HG03442 (cell line): Measurements from ENCODE around the gene TMIGD3.
"Not testable (repeated sequence)": the region's sequence is repeated elsewhere in the genome, so short reads cannot be mapped to it uniquely, and the experiment has no call there.

Source experiments
- ATAC-seq: cut with Tn5 transposase; IDR thresholded peaks from one replicate; pipeline ENCODE4 v1.9.1; 2021; ENCODE audit warnings: mild to moderate bottlenecking, moderate library complexity; ENCODE audit not compliant: unreplicated experiment

The TMIGD3 gene

DNA sequence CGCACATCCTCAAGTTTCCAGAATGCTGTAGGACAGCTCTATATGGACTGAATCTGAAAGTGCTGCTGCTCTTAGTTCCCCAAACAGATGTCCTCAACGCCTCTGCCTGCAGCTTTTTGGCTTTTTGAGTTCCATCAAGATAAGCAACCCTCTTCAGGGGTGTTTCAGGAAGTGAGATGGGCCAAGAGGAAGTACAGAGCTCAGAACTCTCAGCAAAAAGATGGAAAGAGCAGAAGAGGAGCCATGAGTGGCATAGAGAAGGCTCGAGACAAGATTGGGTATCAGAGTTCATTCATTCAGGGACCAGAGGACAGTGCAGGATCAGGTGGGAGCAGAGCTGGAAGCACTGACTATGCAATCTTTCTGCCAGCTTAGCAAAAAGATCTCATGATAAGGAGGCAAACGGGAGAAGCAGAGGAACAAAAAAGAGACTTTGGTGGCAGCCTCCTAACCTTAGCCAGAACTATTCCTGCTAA is at the start of gene TMIGD3, which contains the start of gene ADORA3:
Gene TMIGD3, minus strand, starts transcription at position 49 of the 476 bp plus-strand sequence. CDS start 279 bp downstream, outside the sequence.
Gene ADORA3, minus strand, starts transcription at position 49 of the 476 bp plus-strand sequence. CDS start 279 bp downstream, outside the sequence.
- no peak for ATAC-seq

DNA sequence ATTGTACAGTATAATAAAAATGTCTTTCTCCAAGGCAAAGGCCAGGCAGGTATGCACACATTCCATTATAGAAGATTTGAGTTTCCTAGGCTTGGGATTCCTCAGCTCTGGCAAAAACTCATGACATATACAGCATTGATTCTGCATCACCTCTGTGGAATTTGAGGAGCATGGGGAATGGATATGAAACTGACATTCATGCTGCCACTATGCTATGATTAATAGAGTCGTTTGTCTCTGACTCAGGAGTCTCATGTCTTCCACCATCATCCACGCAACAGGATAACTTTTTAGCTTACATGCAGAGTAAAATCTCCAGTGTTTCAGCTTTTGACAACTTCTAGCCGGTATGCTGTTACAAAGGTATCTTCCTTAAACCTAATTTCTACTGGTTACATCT is 49.8 kb upstream of the TMIGD3 start:
- ATAC-seq = no peak

- no peak for ATAC-seq
Measured at GRCh38 chr1:111552587-111552986, 49.2 kb upstream of the TMIGD3 start.

- no peak for ATAC-seq
Measured at GRCh38 chr1:111551623-111552411, 48.4 kb upstream of the TMIGD3 start.

DNA sequence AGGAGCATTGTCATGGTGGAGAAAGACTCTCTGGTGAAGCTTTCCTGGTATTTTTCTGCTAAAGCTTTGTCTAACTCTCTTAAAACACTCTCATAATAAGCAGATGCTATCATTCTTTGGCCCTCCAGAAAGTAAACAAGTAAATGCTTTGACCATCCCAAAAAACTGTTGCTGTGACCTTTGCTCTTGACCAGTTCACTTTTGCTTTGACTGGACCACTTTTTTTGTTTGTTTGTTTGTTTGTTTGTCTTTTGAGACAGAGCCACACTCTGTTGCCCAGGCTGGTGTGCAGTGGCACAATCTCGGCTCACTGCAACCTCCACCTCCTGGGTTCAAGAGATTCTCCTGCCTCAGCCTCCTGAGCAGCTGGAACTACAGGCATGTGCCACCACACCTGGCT is 44.4 kb upstream of the TMIGD3 start:
- not testable (repeated sequence) for ATAC-seq

DNA sequence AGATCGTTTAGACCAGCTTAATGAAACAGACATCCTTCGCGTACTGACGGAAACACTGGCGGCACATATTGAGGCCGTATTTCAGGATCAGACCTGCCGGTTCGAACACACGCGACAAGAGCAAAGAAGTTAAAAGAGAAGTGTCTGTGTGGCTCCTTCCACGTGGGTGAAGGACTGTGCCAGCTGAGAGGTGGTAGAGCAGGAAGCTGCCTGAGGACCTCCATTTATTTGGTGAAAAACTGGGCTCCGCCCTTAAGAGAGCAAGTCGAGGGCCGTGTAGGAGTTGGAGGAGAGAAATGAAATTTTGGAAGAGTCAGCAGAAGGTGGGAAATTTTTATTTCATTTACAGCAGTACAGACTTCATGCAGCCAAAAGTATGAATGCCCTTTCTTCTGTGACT is 38.8 kb upstream of the TMIGD3 start:
- no peak for ATAC-seq

DNA sequence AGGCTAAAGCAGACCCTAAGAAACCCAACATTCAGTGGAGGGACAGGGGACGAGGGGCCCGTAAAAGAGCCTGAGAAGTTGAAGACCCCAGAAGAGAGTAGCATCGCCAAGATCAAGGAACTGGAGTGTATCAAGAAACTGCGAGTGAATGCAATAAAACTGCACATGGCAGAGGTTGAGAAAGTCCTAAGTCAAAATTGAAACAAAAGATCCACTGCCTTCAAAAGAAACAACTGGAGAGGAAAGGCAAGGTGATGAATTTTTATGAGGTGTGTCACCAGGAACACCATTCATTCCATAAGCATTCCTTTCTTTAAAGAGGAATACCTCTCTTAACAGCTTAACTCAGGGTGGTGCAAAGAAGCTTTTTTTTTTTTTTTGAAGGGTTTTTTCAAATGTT is 38.3 kb upstream of the TMIGD3 start:
- no peak for ATAC-seq

DNA sequence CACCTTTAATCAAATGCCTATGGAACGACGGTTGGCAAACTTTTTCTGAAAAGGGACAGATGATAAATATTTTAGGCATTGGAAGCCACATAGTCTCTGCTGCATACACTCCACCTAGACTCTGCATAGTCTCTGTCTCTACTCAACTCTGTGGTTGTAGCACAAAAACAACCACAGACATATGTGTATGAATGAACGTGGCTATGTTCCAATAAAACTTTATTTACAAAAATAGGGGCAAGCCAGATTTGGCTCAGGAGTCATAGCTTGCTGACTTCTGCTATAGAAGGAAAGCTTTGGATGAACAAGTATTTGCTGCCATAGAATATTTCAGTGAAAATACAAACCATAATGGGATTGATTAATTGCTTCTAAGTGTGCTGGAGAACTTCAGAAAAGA is 37.5 kb upstream of the TMIGD3 start:
- no peak for ATAC-seq

DNA sequence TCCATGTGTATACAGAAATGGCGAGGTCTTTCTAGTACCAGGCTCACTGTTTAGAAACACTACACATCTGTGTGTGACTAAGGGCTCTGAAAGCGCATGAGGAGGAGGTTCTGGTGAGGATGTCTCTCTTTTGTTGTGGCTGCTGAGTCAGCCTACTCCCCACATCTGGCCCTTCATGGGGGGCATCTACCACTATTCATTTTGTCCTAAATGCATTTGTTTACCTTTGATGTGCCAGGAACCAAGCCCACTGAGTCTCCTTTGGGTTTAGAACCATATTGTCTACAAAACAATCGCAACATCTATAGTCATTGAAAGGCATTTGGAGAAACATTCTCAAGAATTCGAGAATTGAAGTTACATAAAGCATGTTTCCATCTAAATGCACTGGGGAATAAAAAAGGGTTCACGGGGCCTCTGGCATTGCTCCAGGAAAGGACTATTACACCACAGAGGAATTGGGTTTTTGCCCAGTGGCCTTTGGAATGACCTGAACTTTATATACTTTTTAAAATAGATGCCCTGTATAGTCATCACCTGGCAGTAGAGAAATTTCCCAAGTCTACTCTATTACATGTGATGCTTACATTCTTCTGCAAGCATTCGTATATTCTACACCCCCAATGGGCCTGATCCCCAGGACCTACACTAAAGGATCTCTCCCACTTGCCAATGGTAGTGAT is 35.1 kb upstream of the TMIGD3 start:
- no peak for ATAC-seq

GRCh38 chr1:111535256-111536191 is 32.1 kb upstream of the TMIGD3 start:
- no peak for ATAC-seq

GRCh38 chr1:111520053-111520452 is 16.6 kb upstream of the TMIGD3 start:
- no peak for ATAC-seq

GRCh38 chr1:111517469-111518225 is 14.2 kb upstream of the TMIGD3 start:
- ATAC-seq = no peak

DNA sequence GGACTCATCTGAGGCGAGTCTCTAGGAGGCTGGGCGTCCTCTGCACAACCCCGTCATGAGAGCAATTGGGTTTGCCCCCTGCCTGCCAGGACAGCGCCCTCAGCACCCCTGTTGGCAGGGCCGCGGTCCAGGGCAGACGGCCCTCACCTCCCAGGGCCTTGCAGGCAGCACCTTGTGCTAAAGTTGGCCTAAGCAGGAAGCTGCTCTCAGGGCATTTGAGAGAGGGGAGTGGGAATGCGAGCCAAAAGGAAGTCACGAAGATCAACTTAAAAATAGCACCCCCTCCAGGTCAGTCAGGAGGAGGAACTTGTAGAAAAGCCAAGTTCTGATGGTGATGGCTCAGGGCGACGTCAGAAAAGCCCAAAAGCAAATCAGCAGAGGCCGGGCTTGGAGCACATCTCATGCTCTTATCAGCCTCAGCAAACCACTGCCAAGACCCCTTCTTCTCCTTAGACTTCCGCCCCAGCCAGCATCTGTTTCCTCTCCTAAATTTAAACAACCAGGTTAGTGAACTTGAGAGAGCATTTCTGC is 12.6 kb upstream of the TMIGD3 start:
- ATAC-seq = peak; percentile 39

- peak; percentile 27 for ATAC-seq
Measured at GRCh38 chr1:111515291-111516004, 12.0 kb upstream of the TMIGD3 start.

DNA sequence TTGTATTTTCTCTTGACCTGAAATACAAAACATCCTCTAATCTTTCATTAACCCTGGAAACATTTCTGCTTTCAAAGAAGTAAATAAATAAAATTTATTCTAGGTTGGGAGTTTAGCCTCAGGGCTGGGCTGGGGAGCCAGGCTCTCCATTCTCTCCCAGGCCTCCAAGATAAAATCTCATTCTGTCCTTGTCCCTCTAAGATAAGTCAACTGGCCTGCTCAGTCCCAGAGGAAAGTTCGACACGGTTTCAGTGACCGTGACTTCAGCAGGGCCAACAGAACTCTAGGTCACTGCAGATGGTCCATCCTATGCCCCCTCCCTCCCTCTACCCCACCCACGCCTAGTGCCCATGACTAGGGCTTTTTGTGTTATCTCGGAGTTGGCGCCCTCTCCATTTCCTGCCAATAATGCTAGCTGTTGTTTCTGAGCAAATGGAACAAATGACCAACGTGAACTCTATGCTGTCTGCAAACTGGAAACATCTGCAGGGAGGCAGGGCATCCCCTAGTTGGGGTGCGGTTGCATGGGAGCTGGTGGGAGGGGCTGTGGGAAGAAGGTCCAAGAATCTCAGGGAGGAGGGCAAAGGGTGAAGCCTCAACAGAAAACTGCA is 10.1 kb upstream of the TMIGD3 start:
- ATAC-seq = no peak

GRCh38 chr1:111512931-111513330 is 9.5 kb upstream of the TMIGD3 start:
- ATAC-seq = no peak

DNA sequence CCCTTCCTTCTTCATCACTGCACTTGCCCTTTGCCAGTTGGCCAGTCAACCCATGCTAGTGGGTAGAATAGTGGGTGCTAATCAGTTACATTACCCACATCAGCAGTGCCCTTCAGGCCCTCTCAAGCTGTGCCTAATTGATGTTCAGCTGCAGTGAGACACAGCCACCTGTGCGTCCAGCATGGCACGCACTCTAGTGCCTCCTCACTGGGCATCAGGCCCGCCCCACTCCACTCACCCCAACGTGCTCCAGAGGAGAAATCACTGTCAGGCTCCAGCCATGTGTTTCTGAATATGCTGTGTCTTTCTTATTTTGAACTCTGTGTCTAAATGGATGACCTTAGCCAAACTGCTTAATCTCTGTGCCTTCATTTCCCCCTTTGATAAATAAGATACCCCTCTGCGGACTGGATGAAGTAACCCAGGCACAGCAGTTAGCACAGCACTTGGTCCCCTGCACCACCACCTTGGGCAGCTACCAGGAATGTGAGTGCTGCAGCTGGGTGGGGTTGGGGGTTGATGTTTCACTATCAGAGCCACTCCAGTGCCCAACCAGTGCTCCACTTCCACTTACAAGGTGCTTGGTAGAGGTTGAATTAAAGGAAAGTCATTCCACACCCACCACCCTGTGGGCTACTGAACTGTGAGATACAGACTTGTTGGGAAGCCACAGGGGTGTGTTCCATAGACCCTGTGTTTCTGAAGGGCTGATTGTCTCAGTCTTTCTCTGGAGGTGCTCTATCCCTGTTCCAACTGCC is 8.9 kb upstream of the TMIGD3 start:
- ATAC-seq = no peak

DNA sequence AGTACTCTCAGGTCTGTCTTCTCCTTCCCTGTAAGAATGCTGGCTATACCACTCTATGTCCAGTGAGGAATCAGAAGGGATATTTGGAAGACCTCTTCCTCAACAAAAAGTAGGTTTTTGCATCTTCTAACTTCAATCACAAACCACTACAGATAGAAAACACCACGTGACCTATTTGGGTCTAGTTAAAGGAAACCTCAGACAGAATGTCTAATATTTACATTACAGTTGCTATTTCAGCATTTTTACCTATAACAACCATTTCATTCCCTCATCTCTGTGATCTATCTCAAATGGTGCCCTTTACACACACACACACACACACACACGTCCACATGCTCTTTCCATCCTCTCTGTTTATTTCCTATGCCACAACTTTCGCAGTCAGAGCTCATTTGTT is 7.9 kb upstream of the TMIGD3 start:
- no peak for ATAC-seq
